Bronchial epithelial cell (primary cell): ENCODE measurements around the gene ASB3. TPM values are rescaled to one million over a fixed set of nuclear protein-coding genes. Genes with fewer than 3 reads are reported as not detected.

Source experiments
- DNase-seq: peaks from one replicate; pipeline ENCODE4 v3.0.0-alpha.2; 2010; ENCODE audit warnings: low read depth
- FAIRE-seq: peaks from 2 replicates; lab custom pipeline; 2011; peaks lifted over from hg19 to GRCh38; lab: Jason Lieb, UNC
- H3K27me3 ChIP-seq: 2 replicates; pipeline ENCODE4 v1.5.1; 2011; ENCODE audit warnings: low read length; ENCODE audit not compliant: control insufficient read depth, insufficient read depth
- H3K36me3 ChIP-seq: 2 replicates; pipeline ENCODE4 v1.5.1; 2011; ENCODE audit warnings: low read length; ENCODE audit not compliant: control insufficient read depth, insufficient read depth
- H3K4me3 ChIP-seq: 2 replicates; pipeline ENCODE4 v1.5.1; 2011; ENCODE audit warnings: mild to moderate bottlenecking, low read depth, low read length, control low read depth
- total RNA-seq: library from RNA; depleted of rRNA; stranded (reverse); fragments of >200 nt; gene quantifications from 2 replicates; pipeline ENCODE4 v1.2.1, GENCODE V29; 2014
- TF ChIP-seq, protein P1 (sequence below): IDR thresholded peaks from 2 replicates; pipeline ENCODE4 v1.5.1; 2011; ENCODE audit warnings: mild to moderate bottlenecking, moderate library complexity, low read length, control low read depth, inconsistent platforms; ENCODE audit not compliant: insufficient read depth, severe bottlenecking

The ASB3 gene
- total RNA-seq, 1 donor from 2014 or later: 13.4 TPM

DNA sequence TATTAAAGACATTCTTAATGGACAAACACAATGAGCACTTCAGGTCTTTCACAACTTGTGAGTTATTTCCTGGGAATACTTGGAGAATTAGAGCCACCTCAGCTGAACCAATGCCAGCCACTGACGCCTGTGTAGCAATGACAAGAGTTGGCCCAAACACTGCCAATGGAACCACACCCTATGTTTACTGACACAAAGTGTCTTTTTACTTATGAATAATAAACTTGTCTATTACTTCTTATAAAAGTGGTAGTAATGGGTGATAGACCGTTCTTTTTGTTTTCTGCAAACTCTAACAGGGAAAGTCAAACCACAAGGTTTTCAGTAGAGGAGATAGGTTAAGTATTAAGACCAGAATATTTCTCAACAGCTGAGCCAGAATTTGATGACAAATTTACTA lies 31.6 kb downstream of the ASB3 start:
- no peak overlapping the region for H3K4me3 ChIP-seq
- DNase-seq (peak; percentile 76), FAIRE-seq (no peak)
- TF ChIP-seq, protein P1, sequence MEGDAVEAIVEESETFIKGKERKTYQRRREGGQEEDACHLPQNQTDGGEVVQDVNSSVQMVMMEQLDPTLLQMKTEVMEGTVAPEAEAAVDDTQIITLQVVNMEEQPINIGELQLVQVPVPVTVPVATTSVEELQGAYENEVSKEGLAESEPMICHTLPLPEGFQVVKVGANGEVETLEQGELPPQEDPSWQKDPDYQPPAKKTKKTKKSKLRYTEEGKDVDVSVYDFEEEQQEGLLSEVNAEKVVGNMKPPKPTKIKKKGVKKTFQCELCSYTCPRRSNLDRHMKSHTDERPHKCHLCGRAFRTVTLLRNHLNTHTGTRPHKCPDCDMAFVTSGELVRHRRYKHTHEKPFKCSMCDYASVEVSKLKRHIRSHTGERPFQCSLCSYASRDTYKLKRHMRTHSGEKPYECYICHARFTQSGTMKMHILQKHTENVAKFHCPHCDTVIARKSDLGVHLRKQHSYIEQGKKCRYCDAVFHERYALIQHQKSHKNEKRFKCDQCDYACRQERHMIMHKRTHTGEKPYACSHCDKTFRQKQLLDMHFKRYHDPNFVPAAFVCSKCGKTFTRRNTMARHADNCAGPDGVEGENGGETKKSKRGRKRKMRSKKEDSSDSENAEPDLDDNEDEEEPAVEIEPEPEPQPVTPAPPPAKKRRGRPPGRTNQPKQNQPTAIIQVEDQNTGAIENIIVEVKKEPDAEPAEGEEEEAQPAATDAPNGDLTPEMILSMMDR: no peak
- H3K27me3 ChIP-seq: no peaks in the 10 kb centered on the region
- no peaks in the 10 kb centered on the region for H3K36me3 ChIP-seq

DNA sequence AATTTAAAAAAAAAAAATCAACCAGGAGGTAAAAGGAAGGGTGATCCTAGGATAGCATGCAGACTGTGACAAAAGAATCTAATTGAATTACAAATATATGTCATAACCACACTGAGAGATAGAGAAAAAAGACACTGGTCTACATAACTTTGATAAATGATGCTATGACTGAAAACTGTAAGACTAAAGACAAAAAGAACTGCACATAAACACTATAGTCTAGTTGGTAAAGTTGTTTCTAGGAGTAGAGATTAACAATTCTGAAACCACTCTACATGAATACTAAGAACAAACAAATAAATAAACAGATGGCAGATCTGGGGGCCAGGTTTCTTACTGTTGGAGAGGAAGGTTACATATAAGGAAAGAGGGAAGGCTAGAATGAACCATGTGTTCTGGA lies 33.7 kb downstream of the ASB3 start:
- TF ChIP-seq, protein P1: no peak
- no peak overlapping the region for H3K4me3 ChIP-seq
- DNase-seq (no peak), FAIRE-seq (no peak)
- H3K36me3 ChIP-seq: no peaks in the 10 kb centered on the region
- no peaks in the 10 kb centered on the region for H3K27me3 ChIP-seq

DNA sequence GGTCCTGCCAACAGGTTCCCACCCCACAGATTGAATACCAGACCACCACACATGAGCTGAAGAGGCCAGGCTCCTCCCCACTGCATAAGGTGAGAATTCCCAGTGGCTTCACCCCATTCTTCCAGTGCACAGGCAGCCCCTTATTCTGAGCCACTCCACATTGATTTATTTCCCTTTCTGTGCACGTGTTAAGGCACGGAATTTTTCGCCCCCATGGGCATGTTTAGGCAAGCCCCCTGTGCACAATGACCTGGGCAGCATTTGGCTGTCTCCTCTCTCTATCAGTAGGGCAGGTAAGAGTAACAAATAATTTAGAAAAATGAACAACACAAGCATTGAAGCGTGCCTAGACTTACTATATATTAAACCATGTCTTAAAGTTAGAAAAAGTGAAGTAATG lies 34.4 kb downstream of the ASB3 start:
- no peak overlapping the region for H3K4me3 ChIP-seq
- H3K36me3 ChIP-seq: no peaks in the 10 kb centered on the region
- FAIRE-seq: no peak
- H3K27me3 ChIP-seq: no peaks in the 10 kb centered on the region
- TF ChIP-seq, protein P1: no peak
- peak; percentile 65 for DNase-seq

DNA sequence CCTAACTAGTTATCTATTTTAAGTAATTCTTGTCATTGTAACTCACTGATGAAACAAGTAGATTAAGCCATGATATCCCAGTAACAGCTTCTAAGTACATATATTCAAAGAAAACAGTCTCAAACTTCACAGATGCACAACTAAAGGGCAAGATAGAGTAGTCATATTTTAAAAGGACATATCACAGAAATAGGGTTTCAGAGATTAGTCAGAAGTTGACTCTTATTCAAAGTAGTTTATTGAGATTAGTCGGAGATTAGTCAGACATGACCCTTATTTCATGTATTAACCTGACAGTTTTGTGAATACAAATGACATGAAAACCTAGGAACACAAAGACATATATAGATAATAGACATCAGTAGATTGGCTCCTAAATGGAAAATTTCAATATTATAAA lies 35.0 kb downstream of the ASB3 start:
- FAIRE-seq: no peak
- H3K27me3 ChIP-seq: no peaks in the 10 kb centered on the region
- no peaks in the 10 kb centered on the region for H3K36me3 ChIP-seq
- H3K4me3 ChIP-seq: no peak overlapping the region
- peak; percentile 92 for DNase-seq
- TF ChIP-seq, protein P1: no peak

DNA sequence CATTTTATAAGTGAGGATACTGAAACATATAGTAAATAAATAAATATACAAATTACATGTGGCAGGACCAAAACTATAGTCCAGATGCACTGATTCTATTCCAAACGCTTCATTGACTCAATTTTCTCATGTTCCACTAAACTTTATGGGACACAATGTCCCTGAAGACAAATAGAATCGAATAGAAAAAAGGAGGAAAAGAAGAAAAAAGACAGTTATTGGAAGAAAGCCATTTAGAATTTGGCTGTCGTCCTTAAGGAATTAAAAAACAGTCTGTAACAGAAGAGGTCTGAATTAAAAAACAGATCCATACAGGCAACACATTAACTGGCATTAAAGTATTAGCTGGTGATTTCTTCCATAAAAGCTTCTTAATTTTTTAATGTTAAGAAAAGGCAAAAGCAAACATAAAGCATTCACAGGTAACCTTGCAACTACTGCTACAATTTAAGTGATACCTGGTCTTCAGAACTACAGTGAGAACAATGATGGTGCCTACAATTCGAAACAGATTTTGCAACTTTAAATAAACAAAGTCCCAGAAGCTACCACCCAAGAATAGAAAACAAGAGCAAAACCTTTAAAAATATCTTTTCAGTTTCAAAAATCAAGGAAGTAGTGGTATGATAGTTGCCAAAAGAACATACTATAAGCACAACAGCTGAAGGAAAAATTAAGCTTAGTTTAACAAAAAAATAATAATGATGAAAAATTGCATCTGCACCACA lies 36.5 kb downstream of the ASB3 start:
- DNase-seq: no peak
- TF ChIP-seq, protein P1: no peak
- Histone ChIP-seq H3K36me3 (no peaks in the 10 kb centered on the region), H3K27me3 (no peaks in the 10 kb centered on the region), H3K4me3 (no peak overlapping the region)
- no peak for FAIRE-seq
